Stromal cell of bone marrow (primary cell): Measurements from ENCODE around the gene SUMO3.

Experiments used
- DNase-seq: peaks from one replicate; pipeline ENCODE4 v3.0.0-alpha.2; 2012; ENCODE audit warnings: low read depth

SUMO3 gene

GRCh38 chr21:44817914-44818639 lies at the start of gene SUMO3:
Gene SUMO3 (minus strand): TSS chr21:44818062. CDS start chr21:44817968, 94 bp downstream.
- no peak for DNase-seq

GRCh38 chr21:44867464-44867863 lies 49.6 kb upstream of the SUMO3 start:
- no peak for DNase-seq

DNA sequence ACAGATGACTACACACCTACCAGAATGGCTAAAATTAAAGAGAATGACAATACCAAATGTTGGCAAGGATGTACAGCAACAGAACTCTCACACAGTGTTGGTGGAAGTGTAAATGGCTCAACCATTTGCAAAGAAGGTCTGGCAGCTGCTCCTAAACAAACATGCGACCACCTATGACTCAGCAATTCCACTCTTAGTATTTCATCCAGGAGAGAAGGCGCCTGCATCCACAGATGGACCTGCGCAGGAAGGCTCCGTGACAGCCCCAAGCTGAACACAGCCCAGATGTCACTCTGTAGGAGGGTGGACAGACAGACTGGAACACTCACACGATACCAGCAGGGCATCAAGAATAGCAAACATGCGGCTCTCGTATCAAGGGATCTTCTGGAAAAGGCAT lies 48.9 kb upstream of the SUMO3 start:
- no peak for DNase-seq

GRCh38 chr21:44865561-44866280 lies 47.9 kb upstream of the SUMO3 start:
- DNase-seq: no peak

DNA sequence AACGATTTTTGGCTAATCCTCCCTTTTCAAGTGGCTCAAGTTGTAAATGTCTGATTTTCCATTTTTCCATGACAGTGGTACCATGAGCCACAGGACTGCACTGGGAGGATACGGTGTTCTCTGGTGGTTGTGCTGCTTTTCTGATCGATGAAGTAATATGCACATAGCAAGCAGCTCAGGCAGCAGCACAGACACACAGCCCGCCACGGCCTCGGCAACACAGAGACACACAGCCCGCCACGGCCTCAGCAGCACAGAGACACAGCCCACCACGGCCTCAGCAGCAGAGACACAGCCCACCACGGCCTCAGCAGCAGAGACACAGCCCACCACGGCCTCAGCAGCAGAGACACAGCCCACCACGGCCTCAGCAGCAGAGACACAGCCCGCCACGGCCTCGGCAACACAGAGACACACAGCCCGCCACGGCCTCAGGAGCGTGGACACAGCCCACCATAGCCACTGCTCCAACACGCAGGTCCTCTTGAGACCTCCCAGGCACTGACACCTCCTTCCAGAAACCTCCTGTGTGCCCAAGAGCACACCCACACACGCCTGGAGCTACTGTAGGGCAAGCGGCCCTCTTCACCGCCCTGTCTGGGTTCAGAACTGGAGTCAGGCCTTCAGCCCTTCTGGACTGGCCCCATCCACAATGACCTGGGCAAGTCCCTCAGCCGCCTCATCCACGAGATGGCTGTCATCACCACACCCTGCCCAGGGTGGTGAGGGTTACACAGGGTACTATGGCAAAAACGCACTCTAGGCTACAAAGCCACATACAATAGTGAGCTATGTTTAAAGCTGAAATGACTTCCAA lies 45.2 kb upstream of the SUMO3 start:
- DNase-seq: no peak

DNA sequence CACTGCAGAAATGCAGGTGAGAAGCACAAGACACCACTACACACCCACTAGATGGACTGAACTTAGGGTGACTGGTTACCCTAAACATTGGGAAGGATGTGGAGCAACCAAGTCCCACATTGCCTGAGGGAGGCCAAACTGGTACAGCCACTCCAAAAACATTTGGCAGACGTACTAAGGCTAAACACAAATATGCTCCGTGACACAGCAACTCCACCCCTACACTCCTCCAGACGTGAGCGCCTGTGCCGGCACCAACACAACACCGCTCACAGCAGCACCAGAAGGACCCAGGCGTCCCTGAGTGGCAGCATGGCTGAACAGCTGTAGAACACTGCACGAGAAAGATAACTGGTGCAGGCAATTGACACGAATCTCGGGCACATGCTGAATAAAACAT lies 40.9 kb upstream of the SUMO3 start:
- DNase-seq: no peak

DNA sequence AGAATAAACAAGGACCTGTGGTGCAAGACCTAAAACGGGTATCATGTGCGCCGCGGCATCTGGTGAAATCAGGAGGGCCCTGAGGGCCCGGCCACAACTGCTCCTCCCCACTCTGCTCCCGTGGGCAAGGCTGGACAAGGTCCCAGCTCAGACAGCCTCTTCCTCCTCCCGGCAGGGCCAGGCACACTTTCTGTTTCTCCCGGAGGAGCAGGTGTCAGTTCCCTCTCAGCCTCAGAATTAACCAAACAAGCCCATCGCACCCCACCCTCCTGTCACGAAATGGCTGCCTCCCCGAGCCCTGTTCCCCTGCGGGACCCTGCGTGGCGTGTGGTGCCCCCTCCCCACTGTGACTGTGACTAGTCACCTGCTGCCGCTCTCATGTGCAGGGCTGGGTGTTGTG lies 40.4 kb upstream of the SUMO3 start:
- no peak for DNase-seq

- DNase-seq: no peak
These were observed 39.4 kb upstream of the SUMO3 start for GRCh38 chr21:44857127-44857892.

DNA sequence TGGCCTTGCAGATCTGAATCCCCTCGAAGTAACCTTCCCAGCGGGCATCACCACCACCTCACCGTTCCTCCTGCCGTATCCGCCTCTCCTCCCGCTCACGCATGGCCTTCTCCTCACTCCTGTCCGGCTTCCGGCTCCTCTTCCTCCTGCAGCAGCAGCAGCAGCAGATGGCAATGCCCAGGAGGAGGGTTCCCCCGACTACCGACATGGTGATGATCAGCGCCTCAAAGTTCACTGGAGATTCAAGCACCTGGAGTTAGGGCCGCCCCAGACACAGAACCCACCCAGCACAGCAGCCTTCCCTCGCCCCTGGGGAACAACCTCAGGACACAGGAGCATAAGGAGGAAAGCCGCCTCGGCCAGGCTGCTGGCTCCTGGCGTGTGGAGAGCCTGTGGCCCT lies 38.3 kb upstream of the SUMO3 start:
- no peak for DNase-seq

DNA sequence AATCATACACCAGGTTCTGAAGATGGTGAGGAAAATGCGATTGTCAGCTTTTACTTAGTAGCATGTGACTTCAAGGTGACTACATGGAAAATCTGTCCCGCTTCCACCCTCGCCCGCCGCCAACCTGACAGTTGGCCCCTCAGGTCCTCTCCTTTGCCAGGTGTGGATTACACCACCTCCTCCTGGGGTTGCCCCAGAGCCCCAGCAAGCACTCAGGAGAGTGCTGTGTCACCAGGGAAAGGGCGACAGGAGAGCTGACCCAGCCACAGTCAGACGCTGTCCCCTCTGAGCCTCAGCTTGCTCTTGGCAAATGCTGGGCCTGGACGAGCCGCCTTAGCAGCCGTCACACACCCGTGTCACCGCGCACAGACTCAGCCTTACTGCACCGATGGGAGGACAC lies 37.7 kb upstream of the SUMO3 start:
- no peak for DNase-seq

DNA sequence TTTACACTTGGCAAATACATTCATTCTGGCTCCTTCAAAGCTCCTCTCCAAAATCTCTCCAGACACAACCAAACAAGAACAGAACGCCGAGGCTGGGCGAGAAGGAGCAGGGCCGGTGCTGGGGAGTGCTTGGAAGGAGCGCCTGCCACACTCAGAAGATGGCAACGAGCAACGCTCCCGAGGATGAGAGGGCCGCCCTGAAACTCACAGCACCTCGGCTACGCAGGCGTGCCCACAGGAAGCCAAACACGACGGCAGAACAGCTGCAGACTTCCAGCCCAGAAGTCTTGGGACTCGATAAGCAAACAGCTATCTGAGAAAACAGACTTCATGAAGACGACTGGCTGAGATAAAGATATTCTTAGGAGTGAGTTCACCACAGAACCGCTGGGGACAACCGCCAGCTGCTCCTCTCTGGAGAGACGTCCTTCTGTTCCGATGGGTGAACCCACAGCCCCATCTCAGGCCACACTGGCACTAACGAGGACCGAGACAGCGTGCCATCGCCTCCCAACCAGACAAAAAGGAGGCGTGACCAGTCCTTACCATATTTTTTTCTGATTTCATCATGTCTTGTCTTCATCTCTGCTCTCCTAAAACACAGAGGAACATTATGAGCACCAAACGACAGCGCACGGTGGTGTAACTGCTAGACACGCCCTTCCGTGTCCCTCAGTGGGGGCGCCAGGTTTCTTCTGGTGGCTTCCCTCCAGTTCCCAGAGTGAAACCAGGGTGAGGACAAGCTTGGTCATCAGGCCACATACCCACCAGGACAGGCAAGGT lies 37.0 kb upstream of the SUMO3 start:
- DNase-seq: no peak

GRCh38 chr21:44854391-44854663 lies 36.5 kb upstream of the SUMO3 start:
- no peak for DNase-seq

DNA sequence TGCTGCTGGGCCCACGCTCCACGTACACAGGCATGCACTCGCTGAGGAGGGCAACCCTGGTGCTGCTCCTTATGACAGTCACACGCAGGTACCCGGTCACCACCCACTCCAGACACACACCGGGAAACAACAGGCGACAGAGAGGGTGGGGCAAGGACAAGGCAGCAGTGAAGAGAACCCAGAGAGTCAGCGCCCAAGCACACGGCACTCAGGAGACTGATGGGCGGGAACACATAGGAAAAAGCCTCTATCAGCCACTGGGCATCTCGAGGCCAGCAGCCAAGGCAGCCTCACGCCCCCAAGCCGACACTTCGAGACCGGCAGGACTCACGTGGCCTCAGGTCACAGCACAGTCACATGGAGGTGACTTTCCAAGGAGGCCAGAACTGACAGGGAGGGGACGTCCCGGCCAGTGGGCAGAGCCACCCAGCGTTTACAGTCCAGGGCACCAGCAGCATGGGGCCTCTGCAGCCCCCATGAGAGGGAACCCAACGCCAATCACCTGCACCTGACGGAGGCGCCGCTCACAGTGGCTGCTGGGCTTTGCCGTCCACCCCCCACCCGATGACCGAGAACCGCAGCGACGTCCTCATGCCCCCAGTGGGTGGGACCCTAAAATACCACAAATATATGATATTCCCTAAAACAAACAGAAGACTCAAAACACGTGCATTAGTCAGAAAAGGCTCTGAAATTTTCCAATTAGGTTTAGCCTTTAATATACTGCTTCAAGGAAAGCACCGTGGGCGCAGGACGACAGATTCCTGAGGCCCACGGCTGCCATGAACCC lies 35.9 kb upstream of the SUMO3 start:
- no peak for DNase-seq

DNA sequence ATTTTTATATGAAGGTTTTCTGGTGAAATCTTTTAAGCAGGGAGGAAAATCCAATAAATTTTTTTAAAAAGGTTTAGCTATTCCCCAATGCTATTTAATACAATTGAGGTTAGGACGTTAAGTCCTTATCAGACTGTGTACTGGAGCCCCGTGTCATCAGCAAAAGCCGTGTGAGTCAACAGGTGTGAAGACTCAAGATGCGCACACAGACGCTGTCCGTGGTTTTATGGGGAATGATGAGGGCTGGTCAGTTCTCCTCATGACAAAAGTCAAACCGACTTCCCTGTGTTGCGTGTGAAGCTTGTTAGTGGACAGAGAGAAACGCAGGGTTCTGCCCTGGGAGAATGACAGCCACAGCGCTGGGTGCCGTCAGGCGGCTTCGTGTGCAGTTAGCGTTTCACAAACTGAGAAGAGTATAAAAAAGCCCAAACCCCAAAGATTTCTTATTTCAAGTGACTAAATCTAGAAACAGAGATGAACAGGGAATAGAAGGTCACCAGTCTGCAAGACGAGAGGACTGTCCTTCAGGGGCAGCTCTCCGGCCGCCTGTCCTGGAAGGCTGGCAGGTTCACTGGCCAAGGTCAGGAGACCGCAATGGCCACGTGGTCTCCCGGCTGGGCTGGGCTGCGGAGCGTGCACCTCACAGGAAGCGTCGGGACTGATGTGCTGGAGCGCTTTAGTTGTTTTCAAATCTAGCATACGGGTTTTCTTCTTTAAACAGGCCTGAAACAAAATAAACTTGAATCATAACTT lies 33.2 kb upstream of the SUMO3 start:
- DNase-seq: no peak

DNA sequence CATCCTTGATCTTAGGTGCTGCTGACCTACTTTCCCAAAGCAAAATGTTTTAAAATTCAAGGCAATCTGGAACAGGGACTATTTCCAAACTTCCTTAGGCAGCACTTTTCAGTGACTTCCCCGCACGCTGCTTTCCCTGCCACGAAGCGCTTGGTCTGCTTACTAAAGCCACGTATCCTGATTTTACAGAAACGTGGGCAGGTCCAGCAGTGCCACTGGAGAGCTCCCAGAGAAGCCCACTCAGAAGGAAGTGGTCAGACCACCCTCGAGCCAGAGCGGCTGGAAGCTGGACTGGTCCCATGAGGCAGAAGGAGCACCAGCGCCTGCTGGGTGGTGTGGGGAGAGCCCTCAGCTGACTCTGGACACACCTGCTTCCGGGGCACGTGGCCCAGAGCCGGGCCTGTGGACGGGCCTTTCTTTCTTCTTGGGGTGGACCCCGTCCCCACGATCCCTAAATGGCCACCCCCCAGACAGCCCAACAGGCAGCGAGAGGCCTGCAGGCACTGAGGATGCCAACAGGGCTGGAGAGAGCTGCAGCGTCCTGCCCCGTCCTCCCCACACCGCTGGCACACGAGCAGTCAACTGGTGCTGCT lies 32.4 kb upstream of the SUMO3 start:
- DNase-seq: no peak

DNA sequence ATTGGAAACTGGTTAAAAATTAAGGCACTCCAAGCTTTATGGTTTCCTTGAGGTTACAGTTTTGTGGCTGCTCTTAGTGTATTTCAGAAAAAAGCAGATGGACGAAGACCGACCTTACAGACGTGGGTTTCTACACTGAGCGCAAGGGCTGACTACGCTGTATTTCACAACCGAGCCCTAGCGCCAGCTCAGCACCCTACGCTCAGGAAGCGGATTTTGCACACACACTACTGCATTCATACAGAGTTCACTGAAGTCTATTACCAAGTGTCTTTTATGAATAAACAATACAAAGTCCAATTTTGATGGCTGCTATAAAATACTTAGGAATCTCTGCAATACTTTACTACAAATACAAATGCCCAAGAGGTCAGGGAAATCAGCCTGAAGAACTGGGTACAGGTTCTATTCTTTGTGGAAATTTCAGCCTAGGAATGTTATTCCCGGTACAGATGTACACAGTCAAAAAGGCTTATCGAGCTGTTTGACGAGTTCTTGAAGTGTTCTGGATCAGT lies 31.8 kb upstream of the SUMO3 start:
- DNase-seq: no peak

DNA sequence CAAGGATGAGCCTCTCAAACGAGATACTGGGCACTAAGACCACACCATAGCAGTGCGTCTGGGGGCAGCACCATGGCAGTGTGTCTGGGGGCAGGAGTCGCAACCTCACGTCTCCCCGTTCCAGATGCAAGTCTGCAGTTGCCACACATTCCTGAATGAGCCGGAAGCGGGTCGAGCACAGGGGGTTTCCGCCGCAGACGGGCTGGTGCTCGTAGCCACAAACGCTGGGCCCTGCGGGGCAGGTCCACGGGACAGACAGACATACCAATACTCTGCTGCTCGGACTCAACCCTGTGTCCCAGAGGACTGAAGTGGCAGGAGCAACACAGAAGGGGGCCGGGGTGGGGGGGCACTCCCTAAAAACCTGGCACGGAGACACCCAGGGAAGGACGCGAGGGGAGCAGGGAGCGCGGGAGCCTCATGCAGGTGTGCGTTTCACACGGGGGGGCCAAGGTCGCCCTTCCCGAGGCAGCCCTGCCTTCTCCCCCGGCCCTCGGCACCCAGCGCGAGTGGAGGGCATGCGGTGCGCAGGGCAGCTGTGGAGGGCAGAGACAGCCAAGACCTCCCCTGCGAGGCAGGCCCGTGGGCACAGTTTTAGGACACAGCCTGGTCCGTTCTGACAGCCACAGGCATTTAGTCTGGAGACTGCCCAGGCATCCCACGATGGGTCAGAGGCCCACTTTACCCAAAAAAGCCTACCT lies 31.1 kb upstream of the SUMO3 start:
- no peak for DNase-seq

DNA sequence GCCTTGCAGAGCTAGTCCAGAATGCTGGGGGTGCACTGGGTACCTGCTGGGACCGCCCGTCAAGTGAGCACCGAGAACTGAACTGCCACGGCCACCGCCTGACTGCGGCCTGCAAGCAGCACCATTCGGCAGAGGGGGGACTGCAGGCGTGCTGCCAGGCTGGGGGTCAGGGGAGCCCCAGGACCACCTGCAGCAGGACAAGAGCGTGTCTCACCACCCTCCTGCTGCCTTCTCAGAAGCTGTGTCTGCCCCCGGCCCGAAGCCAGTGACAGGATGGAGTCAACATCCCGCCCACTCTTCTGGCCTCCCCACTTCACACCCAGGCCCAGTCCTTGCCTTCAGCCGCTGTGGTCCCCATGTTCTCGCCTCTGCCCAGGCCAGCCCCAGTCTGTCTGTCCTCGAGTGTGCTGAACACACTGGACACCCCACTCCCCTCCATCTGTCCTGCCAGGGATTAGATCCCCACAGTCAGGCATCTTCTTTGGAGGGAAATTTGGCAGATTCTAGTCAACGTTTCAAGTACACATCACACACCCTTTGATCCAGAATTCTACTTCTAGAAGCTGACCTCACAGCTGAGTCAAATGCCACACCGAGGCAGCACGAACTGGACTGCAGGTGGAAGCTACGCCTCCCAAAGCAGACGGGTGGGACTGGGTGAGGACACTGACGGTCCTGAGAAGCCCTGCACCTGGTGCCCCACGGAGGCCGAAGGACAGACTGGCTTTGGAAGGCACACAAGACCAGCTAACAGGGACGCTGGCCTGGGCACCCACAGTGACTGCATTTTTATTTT lies 29.6 kb upstream of the SUMO3 start:
- DNase-seq: no peak
